Measurements from ENCODE around the gene KDM2A. TPM values are rescaled to one million over a fixed set of nuclear protein-coding genes. Genes with fewer than 3 reads are reported as not detected.

KDM2A gene
- total RNA-seq, 4 donors from 2014 or later = 64.5 to 84.0 (median 70.3) TPM

GRCh38 chr11:67095214-67095507, 23.9 kb upstream of the KDM2A start:
- 67 to 90% methylated on average over 1 of the region's 1 CpG for WGBS, 2 donors

DNA sequence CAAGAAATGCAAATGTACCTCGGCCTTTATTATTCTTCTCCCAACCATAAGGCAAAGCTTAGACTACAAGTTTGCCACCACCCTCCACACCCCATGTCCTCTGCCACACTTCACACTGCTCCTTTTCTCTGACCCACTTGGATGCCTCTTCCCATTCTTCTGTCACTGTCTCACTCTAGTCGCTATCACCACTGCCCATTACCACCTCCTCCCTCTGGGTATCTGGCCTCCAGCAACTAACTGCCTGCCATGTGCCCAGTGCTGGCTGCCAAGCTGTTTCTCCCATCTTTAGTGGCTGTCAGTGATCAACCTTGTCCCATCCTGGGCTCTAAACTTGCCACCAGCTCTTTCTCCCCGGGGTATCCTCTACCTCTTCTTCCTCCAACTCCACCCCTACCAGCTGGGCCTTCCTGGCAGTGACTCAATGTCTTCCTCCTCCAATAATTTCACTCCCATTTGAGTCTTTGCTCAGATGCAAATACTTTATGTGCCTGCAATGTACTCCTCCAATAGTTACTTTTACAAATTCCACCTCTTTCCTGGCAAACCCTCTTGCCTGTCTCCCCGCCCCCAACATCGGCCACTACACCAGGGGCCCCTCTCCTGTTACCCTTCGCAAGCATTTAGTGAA, 20.1 kb upstream of the KDM2A start:
- TF ChIP-seq, protein P1, sequence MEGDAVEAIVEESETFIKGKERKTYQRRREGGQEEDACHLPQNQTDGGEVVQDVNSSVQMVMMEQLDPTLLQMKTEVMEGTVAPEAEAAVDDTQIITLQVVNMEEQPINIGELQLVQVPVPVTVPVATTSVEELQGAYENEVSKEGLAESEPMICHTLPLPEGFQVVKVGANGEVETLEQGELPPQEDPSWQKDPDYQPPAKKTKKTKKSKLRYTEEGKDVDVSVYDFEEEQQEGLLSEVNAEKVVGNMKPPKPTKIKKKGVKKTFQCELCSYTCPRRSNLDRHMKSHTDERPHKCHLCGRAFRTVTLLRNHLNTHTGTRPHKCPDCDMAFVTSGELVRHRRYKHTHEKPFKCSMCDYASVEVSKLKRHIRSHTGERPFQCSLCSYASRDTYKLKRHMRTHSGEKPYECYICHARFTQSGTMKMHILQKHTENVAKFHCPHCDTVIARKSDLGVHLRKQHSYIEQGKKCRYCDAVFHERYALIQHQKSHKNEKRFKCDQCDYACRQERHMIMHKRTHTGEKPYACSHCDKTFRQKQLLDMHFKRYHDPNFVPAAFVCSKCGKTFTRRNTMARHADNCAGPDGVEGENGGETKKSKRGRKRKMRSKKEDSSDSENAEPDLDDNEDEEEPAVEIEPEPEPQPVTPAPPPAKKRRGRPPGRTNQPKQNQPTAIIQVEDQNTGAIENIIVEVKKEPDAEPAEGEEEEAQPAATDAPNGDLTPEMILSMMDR (IDR thresholded peaks at IDR 0.05) = no peak
- TF ChIP-seq POLR2A (IDR thresholded peaks at IDR 0.05) = no peak
- H3K4me3 ChIP-seq (ENCODE audit: low read depth, poor library complexity, severe bottlenecking) = no peak overlapping the region
- intact Hi-C loops (cut with DNase I; ENCODE audit: low total_unique reads) = no loop called here
- 66 to 70% methylated on average over 6 of the region's 6 CpGs for WGBS, 2 donors
- no peak for DNase-seq (ENCODE audit: low spot score in 2 of 2)

More at GRCh38 chr11:67095214-67095507, 23.9 kb upstream of the KDM2A start:
- H3K4me3 ChIP-seq (ENCODE audit: low read depth, poor library complexity, severe bottlenecking) = no peak overlapping the region
- TF ChIP-seq, protein P1 (IDR thresholded peaks at IDR 0.05) = no peak
- TF ChIP-seq POLR2A (IDR thresholded peaks at IDR 0.05) = no peak
- intact Hi-C loops (cut with DNase I; ENCODE audit: low total_unique reads) = no loop called here
- no peak for DNase-seq (ENCODE audit: low spot score in 2 of 2)

DNA sequence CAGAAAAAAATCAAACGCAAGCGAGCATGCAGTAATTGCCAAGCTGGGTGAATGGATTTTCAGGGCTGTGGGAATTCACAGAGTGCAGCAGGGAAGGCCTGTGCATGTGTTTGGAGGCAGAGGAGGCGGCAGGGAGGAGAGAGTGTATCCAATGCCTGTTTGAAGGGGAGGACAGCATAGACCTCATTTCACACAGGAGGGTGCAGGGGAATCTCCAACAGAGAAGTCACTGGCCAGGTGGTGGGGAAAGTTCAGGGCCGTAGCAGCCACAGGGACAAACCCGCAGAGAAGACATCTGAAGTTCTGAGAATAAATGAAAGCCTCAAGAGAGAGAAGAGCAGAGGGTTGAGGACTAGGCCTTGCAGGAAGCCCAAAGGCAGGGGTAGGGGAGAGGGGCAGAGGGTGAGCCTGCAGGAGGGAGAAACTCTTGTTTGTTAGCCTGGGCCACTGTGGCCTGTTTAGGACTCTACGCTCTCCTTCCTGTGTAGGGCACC, 19.2 kb upstream of the KDM2A start:
- no peak overlapping the region for H3K4me3 ChIP-seq (ENCODE audit: low read depth, poor library complexity, severe bottlenecking)
- intact Hi-C loops (cut with DNase I; ENCODE audit: low total_unique reads) = no loop called here
- no peak for TF ChIP-seq POLR2A (IDR thresholded peaks at IDR 0.05)
- TF ChIP-seq, protein P1 (IDR thresholded peaks at IDR 0.05) = no peak
- DNase-seq (ENCODE audit: low spot score in 2 of 2) = no peak
- 94% methylated on average over 6 of the region's 6 CpGs for WGBS, 2 donors

- no peak overlapping the region for H3K4me3 ChIP-seq (ENCODE audit: low read depth, poor library complexity, severe bottlenecking)
- 86 to 92% methylated on average over 8 of the region's 8 CpGs for WGBS, 2 donors
- TF ChIP-seq POLR2A (IDR thresholded peaks at IDR 0.05) = no peak
- TF ChIP-seq, protein P1 (IDR thresholded peaks at IDR 0.05) = no peak
- no peak for DNase-seq (ENCODE audit: low spot score in 2 of 2)
- intact Hi-C loops (cut with DNase I; ENCODE audit: low total_unique reads) = no loop called here
Observed at GRCh38 chr11:67102664-67103063, 16.4 kb upstream of the KDM2A start.

- intact Hi-C loops (cut with DNase I; ENCODE audit: low total_unique reads) = no loop called here
- no peak overlapping the region for H3K4me3 ChIP-seq (ENCODE audit: low read depth, poor library complexity, severe bottlenecking)
- 92 to 100% methylated on average over 2 of the region's 2 CpGs for WGBS, 2 donors
- DNase-seq (ENCODE audit: low spot score in 2 of 2) = no peak
- TF ChIP-seq, protein P1 (IDR thresholded peaks at IDR 0.05) = no peak
- no peak for TF ChIP-seq POLR2A (IDR thresholded peaks at IDR 0.05)
Observed at GRCh38 chr11:67105964-67106363, 13.1 kb upstream of the KDM2A start.

DNA sequence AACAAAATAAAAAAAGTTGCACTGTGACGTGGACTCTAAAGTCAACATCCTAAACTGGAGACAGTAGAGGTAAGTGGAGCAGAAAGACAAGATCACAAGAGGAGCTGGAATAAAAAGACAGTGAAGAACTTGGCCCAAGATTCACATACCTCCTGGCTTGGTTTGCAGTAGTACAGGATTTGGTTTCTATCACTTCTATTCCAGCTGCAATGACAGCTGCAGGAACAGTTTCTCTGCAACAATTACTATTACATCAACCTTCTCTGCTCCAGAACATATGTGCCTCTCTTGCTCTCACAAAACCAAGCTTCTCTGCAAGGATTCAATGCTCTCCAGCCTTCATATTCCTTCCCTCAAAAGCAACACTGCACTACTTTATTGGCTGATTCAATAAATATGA, 7.8 kb upstream of the KDM2A start:
- WGBS, 2 donors = 38% methylated on average over 1 of the region's 1 CpG
- H3K4me3 ChIP-seq (ENCODE audit: low read depth, poor library complexity, severe bottlenecking) = no peak overlapping the region
- no peak for DNase-seq (ENCODE audit: low spot score in 2 of 2)
- intact Hi-C loops (cut with DNase I; ENCODE audit: low total_unique reads) = no loop called here
- no peak for TF ChIP-seq POLR2A (IDR thresholded peaks at IDR 0.05)
- TF ChIP-seq, protein P1 (IDR thresholded peaks at IDR 0.05) = no peak

All from lower leg skin (tissue), 4 donors.